ENCODE measurements around the gene NGLY1. TPM values are rescaled to one million over a fixed set of nuclear protein-coding genes. Genes with fewer than 3 reads are reported as not detected.

NGLY1 gene
- total and polyA plus RNA-seq, 10 of the 15 experiments (the other 5 are each of a cell fraction or from before 2014, with no cell fraction given) = 29.8 to 73.5 (median 47.0) TPM

- TF ChIP-seq RELB (IDR thresholded peaks at IDR 0.05; ENCODE audit: low read depth) = 0 out of 2 replicates have a peak, but pooled peaks have one; percentile 24
These were observed 14.4 kb downstream of the NGLY1 start (continued) for GRCh38 chr3:25768851-25769250.

GRCh38 chr3:25751725-25752124, 31.5 kb downstream of the NGLY1 start:
- H3K36me3 ChIP-seq (ENCODE audit: control insufficient read depth in 2 of 2, insufficient read depth in 2 of 2, low read length in 1 of 2) = peaks cover 6 to 30% of the 10 kb centered on the region in 2 experiments; a peak in 3 of 4 replicates
- no peaks in the 10 kb centered on the region for H3K27me3 ChIP-seq (replicated peaks in 1 of 2; ENCODE audit: control insufficient read depth in 2 of 2, insufficient read depth in 2 of 2, low read length in 1 of 2)
- ChIA-PET CTCF (interaction anchor here (1.9 kb wide), 1 partner anchor 103 kb away, joined by 7 read pairs; no protein-coding TSS in a partner anchor), RAD21 (ENCODE audit: unreplicated experiment) (no interaction called here), SMC1A (ENCODE audit: uncharacterized antibody, unreplicated experiment) (interaction anchor here (1.7 kb wide), 1 partner anchor 12 kb away, joined by 4 read pairs; no protein-coding TSS in a partner anchor), POLR2A (no interaction called here)
- no peak overlapping the region for H2AFZ ChIP-seq (ENCODE audit: control insufficient read depth, low read depth, low read length)
- H4K20me1 ChIP-seq (ENCODE audit: control insufficient read depth, insufficient read depth) = no peaks in the 10 kb centered on the region
- H3K4me1 ChIP-seq (ENCODE audit: control insufficient read depth, insufficient read depth, low read length) = no peaks in the 10 kb centered on the region
- H3K4me3 ChIP-seq = no peak overlapping the region
- WGBS (ENCODE audit: insufficient coverage, insufficient replicate concordance, low lambda C conversion rate, missing lambda C conversion rate) = 100% methylated on average over 1 of the region's 1 CpG
- no peak overlapping the region for H3K4me2 ChIP-seq (ENCODE audit: control insufficient read depth, insufficient read depth)
- no peak overlapping the region for H3K9ac ChIP-seq (ENCODE audit: control insufficient read depth, insufficient read depth, low read length)
- H3K79me2 ChIP-seq (ENCODE audit: control insufficient read depth, insufficient read depth, low read length) = no peaks in the 10 kb centered on the region
- in situ Hi-C loops (cut with MboI) = no loop called here
- BruUV-seq (replicated peaks) = no TSS peak
- FAIRE-seq = no peak
- H3K9me3 ChIP-seq (replicated peaks; ENCODE audit: control insufficient read depth, insufficient read depth, low read length) = no peaks in the 10 kb centered on the region
- ATAC-seq = no peak
- TF ChIP-seq NFIC (IDR thresholded peaks at IDR 0.05; ENCODE audit: low read depth, low read length) = no peak
- no peak for TF ChIP-seq KLF5 (IDR thresholded peaks at IDR 0.05; ENCODE audit: partially characterized antibody)
- no peak for TF ChIP-seq NR2C1 (IDR thresholded peaks at IDR 0.05)
- TF ChIP-seq RUNX3 (IDR thresholded peaks at IDR 0.05; ENCODE audit: low read length) = no peak
- no peak for TF ChIP-seq NBN (IDR thresholded peaks at IDR 0.05)
- no peak for TF ChIP-seq SMAD5 (IDR thresholded peaks at IDR 0.05; ENCODE audit: low read depth)
- TF ChIP-seq ZNF622 (IDR thresholded peaks at IDR 0.05) = no peak
- no peak for TF ChIP-seq HCFC1 (IDR thresholded peaks at IDR 0.05; ENCODE audit: low read length)
- no peak for TF ChIP-seq EED (IDR thresholded peaks at IDR 0.05; ENCODE audit: low read depth)
- TF ChIP-seq ATF7 (IDR thresholded peaks at IDR 0.05; ENCODE audit: low read depth) = no peak
- no peak for TF ChIP-seq SREBF2 (IDR thresholded peaks at IDR 0.05; ENCODE audit: low read length)
- TF ChIP-seq ZNF274 (IDR thresholded peaks at IDR 0.05; ENCODE audit: insufficient read depth, insufficient read length) = no peak
- no peak for TF ChIP-seq SUZ12 (IDR thresholded peaks at IDR 0.05; ENCODE audit: unreplicated experiment)
- TF ChIP-seq NFXL1 (IDR thresholded peaks at IDR 0.05; ENCODE audit: borderline replicate concordance) = no peak
- TF ChIP-seq NKRF (conservative IDR thresholded peaks at IDR 0.05) = no peak
- H3K27ac ChIP-seq (ENCODE audit: control insufficient read depth, insufficient read depth) = no peak overlapping the region
- DNase-seq (ENCODE audit: low read depth, low spot score) = no peak
- intact Hi-C loops (cut with micrococcal nuclease; ENCODE audit: unreplicated experiment) = no loop called here

Measured in GM12878 (cell line).